Osteocyte (in vitro differentiated cells): ENCODE results near the gene TRIP13. TPM values are rescaled to one million over a fixed set of nuclear protein-coding genes. Genes with fewer than 3 reads are reported as not detected.

Experiments used
- DNase-seq: peaks from one replicate; pipeline ENCODE4 v3.0.0; 2021; ENCODE audit warnings: mixed read lengths; ENCODE audit not compliant: unreplicated experiment; ENCODE audit errors: extremely low spot score
- H3K27ac Mint-ChIP-seq: one replicate; pipeline ENCODE4 v1.8.0; 2021; ENCODE audit warnings: mild to moderate bottlenecking, mixed read lengths; ENCODE audit not compliant: unreplicated experiment
- H3K27me3 Mint-ChIP-seq: one replicate; pipeline ENCODE4 v1.8.0; 2021; ENCODE audit warnings: mixed read lengths; ENCODE audit not compliant: unreplicated experiment
- H3K36me3 Mint-ChIP-seq: one replicate; pipeline ENCODE4 v1.8.0; 2021; ENCODE audit warnings: mixed read lengths; ENCODE audit not compliant: unreplicated experiment
- H3K4me1 Mint-ChIP-seq: one replicate; pipeline ENCODE4 v1.8.0; 2021; ENCODE audit warnings: mixed read lengths; ENCODE audit not compliant: unreplicated experiment
- H3K4me3 Mint-ChIP-seq: one replicate; pipeline ENCODE4 v1.8.0; 2021; ENCODE audit warnings: mild to moderate bottlenecking, moderate library complexity, mixed read lengths; ENCODE audit not compliant: unreplicated experiment
- H3K9me3 Mint-ChIP-seq: one replicate; pipeline ENCODE4 v1.8.0; 2021; ENCODE audit warnings: mixed read lengths; ENCODE audit not compliant: unreplicated experiment
- CTCF ChIP-seq: fragments of 200-600 bp; sonication (generic); IDR thresholded peaks from 2 replicates; pipeline ENCODE4 v1.5.0; 2021; ENCODE audit warnings: antibody characterized with exemption, mild to moderate bottlenecking, moderate library complexity
- total RNA-seq: library from RNA; stranded (reverse); gene quantifications from 2 replicates; pipeline ENCODE4 v1.2.1, GENCODE V29; 2021

The TRIP13 gene
- total RNA-seq, 1 donor from 2014 or later, result 6.9 TPM

DNA sequence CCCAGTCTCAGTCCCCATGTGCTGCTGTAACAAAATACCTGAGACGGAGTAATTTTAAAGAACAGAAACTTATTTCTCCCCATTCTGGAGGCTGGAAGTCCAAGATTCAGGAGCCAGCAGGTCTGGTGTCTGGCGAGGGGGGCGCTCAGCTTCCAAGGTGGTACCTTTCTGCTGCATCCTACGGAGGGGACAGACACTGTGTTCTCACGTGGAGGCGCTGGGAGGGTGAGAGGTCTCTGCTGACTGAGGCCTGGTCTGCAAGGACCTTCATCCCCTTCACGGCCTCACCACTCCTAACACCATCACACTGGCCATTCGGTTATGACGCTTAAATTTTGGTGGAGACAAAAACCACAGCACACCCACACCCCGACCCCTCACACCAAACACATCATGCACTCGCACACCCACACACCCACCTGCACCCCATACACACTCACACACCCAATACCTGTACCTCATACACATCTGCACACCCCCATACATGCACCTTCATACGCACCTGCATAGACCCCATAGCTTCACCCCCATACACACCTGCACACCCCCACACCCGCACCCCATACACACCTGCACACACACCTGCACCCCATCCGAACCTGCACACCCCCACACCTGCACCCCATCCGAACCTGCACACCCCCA, 32.1 kb upstream of the TRIP13 start:
- DNase-seq, result no peak
- H3K4me3 Mint-ChIP-seq, result no peak overlapping the region
- no peaks in the 10 kb centered on the region for H3K27me3 Mint-ChIP-seq
- TF ChIP-seq CTCF, result no peak
- H3K4me1 Mint-ChIP-seq, result no peaks in the 10 kb centered on the region
- no peak overlapping the region for H3K27ac Mint-ChIP-seq
- H3K36me3 Mint-ChIP-seq, result peaks cover 14% of the 10 kb centered on the region
- H3K9me3 Mint-ChIP-seq, result no peaks in the 10 kb centered on the region

DNA sequence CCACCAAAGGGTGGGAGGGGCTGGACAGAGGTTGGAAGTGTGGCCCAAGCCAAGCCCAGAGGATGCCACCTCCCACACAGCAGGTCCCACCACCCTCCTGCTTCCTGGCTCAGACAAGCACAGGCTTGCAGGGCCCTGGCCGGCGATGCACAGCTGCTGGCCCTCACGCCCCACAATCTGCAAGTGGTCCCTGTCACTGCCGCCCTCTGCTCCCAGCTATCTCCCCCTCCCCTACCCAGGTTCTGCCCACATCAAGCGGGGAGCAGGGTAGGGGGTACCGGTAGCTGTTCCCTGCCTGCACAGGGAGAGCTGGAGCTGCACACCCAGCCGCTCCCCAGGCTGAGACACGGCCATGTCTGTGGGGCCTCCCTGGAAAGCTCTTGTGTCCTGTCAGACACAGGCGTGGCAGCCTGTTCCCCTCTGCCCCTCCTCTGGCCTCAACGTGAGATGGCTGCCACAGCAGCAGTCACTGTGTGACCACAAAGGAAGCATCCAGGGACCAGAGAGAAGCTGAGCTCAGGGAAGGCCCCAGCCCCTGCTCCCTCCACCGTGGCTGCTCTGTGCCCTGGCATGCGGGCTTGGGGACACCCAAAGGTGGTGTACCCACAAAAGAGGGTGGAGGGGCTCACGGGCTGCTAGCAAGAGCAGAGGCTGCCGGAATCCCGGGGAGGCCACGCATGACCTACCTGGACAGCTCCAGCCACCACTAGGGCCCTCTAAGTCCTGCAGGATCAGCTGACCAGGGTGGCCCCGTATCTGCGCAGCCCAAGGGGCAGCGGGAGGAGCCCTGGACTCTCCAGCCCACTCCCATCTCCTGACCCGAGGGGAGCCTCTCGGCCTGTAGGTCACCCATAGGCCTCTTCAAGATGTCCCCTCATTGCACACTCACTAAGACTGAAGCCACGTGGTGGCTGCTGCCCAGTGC, 31.0 kb upstream of the TRIP13 start:
- no peak overlapping the region for H3K4me3 Mint-ChIP-seq
- no peak for DNase-seq
- no peaks in the 10 kb centered on the region for H3K27me3 Mint-ChIP-seq
- H3K4me1 Mint-ChIP-seq, result no peaks in the 10 kb centered on the region
- peaks cover 21% of the 10 kb centered on the region for H3K36me3 Mint-ChIP-seq
- H3K9me3 Mint-ChIP-seq, result no peaks in the 10 kb centered on the region
- TF ChIP-seq CTCF, result no peak
- H3K27ac Mint-ChIP-seq, result no peak overlapping the region

DNA sequence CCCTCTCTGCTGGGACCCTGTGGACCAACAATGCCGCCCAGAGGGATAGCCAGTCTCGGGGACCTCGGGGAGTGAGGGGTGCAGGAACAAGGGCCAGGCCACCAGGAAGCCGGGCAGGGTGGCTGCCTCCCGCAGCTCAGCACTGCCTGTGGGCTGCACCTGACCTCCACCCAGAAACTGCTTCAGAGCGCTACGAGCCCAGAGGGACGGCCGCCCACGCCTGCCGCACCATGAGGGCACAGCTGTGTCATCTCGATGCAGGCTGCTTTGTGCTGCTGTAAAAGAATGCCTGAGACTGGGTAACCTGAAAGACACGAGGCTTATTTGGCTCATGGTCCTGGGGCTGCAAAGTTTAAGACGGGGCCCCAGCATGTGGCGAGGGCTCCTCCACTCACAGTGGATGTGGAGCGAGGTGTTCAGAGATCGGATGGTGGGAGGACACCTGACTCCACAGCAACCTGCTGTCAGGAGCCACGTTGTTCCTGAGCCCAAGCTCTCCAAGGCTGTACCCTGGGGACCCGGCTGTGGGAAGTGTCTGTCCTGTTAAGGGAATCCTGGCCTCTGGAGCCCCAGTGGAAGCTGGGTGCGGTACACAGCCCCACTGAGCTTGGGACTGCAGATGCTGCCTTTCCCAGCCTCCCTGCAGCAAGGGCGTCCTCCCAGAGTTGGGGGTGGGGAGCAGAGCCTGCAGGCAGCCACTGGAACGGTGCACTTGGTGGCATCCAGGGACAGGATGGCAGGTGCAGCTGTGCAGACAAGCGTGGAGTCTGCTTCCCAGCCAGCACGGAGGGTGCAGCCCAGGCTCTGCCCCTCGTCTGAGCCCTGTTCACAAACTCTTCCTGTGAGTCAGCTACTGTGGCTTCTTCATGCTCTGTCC, 30.1 kb upstream of the TRIP13 start:
- TF ChIP-seq CTCF, result no peak
- Mint-ChIP-seq H3K4me1 (no peaks in the 10 kb centered on the region), H3K27me3 (no peaks in the 10 kb centered on the region), H3K36me3 (peaks cover 23% of the 10 kb centered on the region), H3K4me3 (no peak overlapping the region), H3K9me3 (no peaks in the 10 kb centered on the region), H3K27ac (no peak overlapping the region)
- no peak for DNase-seq

GRCh38 chr5:863244-863805, 29.4 kb upstream of the TRIP13 start:
- Mint-ChIP-seq H3K27ac (no peak overlapping the region), H3K9me3 (no peaks in the 10 kb centered on the region), H3K4me1 (no peaks in the 10 kb centered on the region), H3K27me3 (no peaks in the 10 kb centered on the region), H3K36me3 (peaks cover 30% of the 10 kb centered on the region), H3K4me3 (no peak overlapping the region)
- no peak for DNase-seq
- no peak for TF ChIP-seq CTCF
